ENCODE results near the gene NDUFS3.

- no peak for TF ChIP-seq SP5 (CRISPR knock-in tag; IDR thresholded peaks at IDR 0.05; ENCODE audit: borderline replicate concordance, low read depth)
- no peak for TF ChIP-seq MXI1 (IDR thresholded peaks at IDR 0.05; ENCODE audit: borderline replicate concordance, low read depth, low read length)
- no peak for TF ChIP-seq CTCF (CRISPR knock-in tag; IDR thresholded peaks at IDR 0.05)
- no peak for TF ChIP-seq TAF1 (CRISPR knock-in tag; IDR thresholded peaks at IDR 0.05)
- no peak for TF ChIP-seq JUND (CRISPR knock-in tag; IDR thresholded peaks at IDR 0.05)
- no peak for TF ChIP-seq ZNF350 (CRISPR knock-in tag; IDR thresholded peaks at IDR 0.05; ENCODE audit: borderline replicate concordance, low read depth)
- no peak for TF ChIP-seq SP1 (IDR thresholded peaks at IDR 0.05)
- TF ChIP-seq SP1 (CRISPR knock-in tag; IDR thresholded peaks at IDR 0.05): no peak
- TF ChIP-seq ZMYM4 (CRISPR knock-in tag; IDR thresholded peaks at IDR 0.05): no peak
These were observed 44.1 kb upstream of the NDUFS3 start for GRCh38 chr11:47534704-47535251.

All from HepG2 (cell line).